ENCODE results near the gene RTN3.

RTN3 gene

DNA sequence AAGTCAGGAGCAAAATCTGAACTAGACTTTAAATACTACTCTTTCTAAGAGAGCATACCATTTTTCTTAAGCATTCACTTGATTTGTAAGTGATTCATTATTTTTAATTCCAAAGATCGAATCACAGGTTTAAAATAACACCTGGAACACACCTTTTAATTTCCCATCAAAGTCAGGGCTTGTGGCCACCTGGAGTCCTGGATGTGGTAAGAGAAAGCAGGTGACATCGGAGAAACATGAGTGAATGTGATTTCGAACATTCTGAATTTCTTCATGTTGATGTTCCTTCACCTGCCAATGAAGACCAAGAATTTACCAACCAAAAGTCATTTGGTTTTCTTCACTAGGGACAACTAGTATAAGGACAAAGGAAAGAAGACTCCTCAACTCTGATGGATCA lies 38.1 kb upstream of the RTN3 start:
- H3K36me3 Mint-ChIP-seq (ENCODE audit: low read depth) = peaks cover 36% of the 10 kb centered on the region
- no peak overlapping the region for H3K4me3 Mint-ChIP-seq
- H3K9me3 Mint-ChIP-seq = no peaks in the 10 kb centered on the region
- no peak overlapping the region for H3K27ac Mint-ChIP-seq
- no peaks in the 10 kb centered on the region for H3K4me1 Mint-ChIP-seq
- no peaks in the 10 kb centered on the region for H3K27me3 Mint-ChIP-seq (ENCODE audit: low read depth, poor library complexity)
- DNase-seq = no peak
- no peak for TF ChIP-seq CTCF (IDR thresholded peaks at IDR 0.05)

GRCh38 chr11:63652671-63653070 lies 28.6 kb upstream of the RTN3 start:
- no peak overlapping the region for H3K4me3 Mint-ChIP-seq
- peaks cover 42% of the 10 kb centered on the region for H3K36me3 Mint-ChIP-seq (ENCODE audit: low read depth)
- no peaks in the 10 kb centered on the region for H3K9me3 Mint-ChIP-seq
- no peaks in the 10 kb centered on the region for H3K4me1 Mint-ChIP-seq
- no peak for TF ChIP-seq CTCF (IDR thresholded peaks at IDR 0.05)
- no peak overlapping the region for H3K27ac Mint-ChIP-seq
- no peak for DNase-seq
- no peaks in the 10 kb centered on the region for H3K27me3 Mint-ChIP-seq (ENCODE audit: low read depth, poor library complexity)

DNA sequence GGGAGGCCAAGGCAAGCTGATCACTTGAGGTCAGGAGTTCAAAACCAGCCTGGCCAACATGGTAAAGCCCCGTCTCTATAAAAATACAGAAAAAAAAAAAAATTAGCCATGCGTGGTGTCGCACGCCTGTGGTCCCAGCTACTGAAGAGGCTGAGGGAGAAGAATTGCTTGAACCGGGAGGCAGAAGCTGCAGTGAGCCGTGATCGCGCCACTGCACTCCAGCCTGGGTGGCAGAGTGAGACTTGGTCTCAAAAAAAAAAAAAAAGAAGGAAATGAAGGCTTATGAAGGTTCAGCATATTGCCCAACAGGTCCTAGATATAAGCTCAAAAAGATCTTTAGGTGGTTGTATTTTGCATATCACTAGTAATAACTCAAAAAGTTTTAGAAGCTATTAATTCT lies 20.3 kb upstream of the RTN3 start:
- Mint-ChIP-seq H3K9me3 (no peaks in the 10 kb centered on the region), H3K27me3 (ENCODE audit: low read depth, poor library complexity) (no peaks in the 10 kb centered on the region), H3K4me1 (no peaks in the 10 kb centered on the region), H3K36me3 (ENCODE audit: low read depth) (peaks cover 4% of the 10 kb centered on the region), H3K27ac (no peak overlapping the region), H3K4me3 (no peak overlapping the region)
- no peak for DNase-seq
- no peak for TF ChIP-seq CTCF (IDR thresholded peaks at IDR 0.05)

GRCh38 chr11:63663809-63664208 lies 17.5 kb upstream of the RTN3 start:
- no peaks in the 10 kb centered on the region for H3K9me3 Mint-ChIP-seq
- TF ChIP-seq CTCF (IDR thresholded peaks at IDR 0.05) = no peak
- no peaks in the 10 kb centered on the region for H3K4me1 Mint-ChIP-seq
- H3K4me3 Mint-ChIP-seq = no peak overlapping the region
- H3K27ac Mint-ChIP-seq = no peak overlapping the region
- no peak for DNase-seq
- H3K36me3 Mint-ChIP-seq (ENCODE audit: low read depth) = peaks cover 5% of the 10 kb centered on the region
- peaks cover 3% of the 10 kb centered on the region for H3K27me3 Mint-ChIP-seq (ENCODE audit: low read depth, poor library complexity)

GRCh38 chr11:63666874-63667273 lies 14.4 kb upstream of the RTN3 start:
- H3K9me3 Mint-ChIP-seq = peaks cover 4% of the 10 kb centered on the region
- no peak overlapping the region for H3K4me3 Mint-ChIP-seq
- H3K27me3 Mint-ChIP-seq (ENCODE audit: low read depth, poor library complexity) = peaks cover 25% of the 10 kb centered on the region
- H3K4me1 Mint-ChIP-seq = peaks cover 5% of the 10 kb centered on the region
- no peak for TF ChIP-seq CTCF (IDR thresholded peaks at IDR 0.05)
- no peak for DNase-seq
- peaks cover 15% of the 10 kb centered on the region for H3K36me3 Mint-ChIP-seq (ENCODE audit: low read depth)
- no peak overlapping the region for H3K27ac Mint-ChIP-seq

DNA sequence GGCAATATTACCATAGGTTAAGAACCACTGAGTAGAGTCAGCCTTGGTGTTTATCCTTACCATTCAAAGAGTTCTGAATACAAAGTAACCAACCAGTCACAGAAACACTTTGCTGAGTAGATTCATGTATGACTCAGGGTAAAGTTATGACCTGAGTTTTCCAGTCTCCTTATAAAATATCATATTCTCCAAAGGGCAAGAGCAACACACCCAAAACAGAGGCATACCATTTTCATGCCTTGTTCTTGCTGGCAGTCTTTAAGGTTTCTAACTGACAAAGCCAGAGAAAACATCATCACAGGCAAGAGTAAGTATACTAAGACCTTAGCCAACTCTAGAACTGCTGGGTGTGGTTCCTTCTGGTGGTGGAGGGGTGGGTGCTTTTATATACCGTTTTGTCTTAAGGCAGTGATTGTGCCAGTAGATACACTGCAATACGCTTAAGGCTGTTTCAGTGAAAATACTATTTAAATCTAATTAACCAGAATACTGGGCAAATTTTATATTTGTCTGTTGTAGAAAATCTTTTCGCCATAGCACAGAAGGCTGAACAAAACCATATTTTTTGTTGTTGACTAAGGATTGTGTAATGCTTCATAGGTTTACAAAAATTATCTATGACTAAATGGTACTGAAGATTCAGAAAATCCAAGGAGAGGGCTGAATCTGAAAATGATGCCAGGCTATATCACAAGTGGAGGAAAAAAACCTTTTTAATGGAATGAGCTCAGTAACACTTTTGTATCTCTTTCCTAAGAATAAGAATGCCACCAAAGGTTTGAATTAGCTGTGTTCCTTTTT lies 13.1 kb upstream of the RTN3 start:
- no peak for TF ChIP-seq CTCF (IDR thresholded peaks at IDR 0.05)
- peaks cover 5% of the 10 kb centered on the region for H3K4me1 Mint-ChIP-seq
- peaks cover 15% of the 10 kb centered on the region for H3K36me3 Mint-ChIP-seq (ENCODE audit: low read depth)
- peaks cover 36% of the 10 kb centered on the region for H3K27me3 Mint-ChIP-seq (ENCODE audit: low read depth, poor library complexity)
- H3K4me3 Mint-ChIP-seq = no peak overlapping the region
- DNase-seq = no peak
- H3K27ac Mint-ChIP-seq = no peak overlapping the region
- H3K9me3 Mint-ChIP-seq = peaks cover 14% of the 10 kb centered on the region
